ENCODE results near the gene AQP12B. TPM values are rescaled to one million over a fixed set of nuclear protein-coding genes. Genes with fewer than 3 reads are reported as not detected.
"Not testable (repeated sequence)": the region's sequence is repeated elsewhere in the genome, so short reads cannot be mapped to it uniquely, and the experiment has no call there.

Gene AQP12B
- total RNA-seq, 1 experiment from 2014 or later: not detected

DNA sequence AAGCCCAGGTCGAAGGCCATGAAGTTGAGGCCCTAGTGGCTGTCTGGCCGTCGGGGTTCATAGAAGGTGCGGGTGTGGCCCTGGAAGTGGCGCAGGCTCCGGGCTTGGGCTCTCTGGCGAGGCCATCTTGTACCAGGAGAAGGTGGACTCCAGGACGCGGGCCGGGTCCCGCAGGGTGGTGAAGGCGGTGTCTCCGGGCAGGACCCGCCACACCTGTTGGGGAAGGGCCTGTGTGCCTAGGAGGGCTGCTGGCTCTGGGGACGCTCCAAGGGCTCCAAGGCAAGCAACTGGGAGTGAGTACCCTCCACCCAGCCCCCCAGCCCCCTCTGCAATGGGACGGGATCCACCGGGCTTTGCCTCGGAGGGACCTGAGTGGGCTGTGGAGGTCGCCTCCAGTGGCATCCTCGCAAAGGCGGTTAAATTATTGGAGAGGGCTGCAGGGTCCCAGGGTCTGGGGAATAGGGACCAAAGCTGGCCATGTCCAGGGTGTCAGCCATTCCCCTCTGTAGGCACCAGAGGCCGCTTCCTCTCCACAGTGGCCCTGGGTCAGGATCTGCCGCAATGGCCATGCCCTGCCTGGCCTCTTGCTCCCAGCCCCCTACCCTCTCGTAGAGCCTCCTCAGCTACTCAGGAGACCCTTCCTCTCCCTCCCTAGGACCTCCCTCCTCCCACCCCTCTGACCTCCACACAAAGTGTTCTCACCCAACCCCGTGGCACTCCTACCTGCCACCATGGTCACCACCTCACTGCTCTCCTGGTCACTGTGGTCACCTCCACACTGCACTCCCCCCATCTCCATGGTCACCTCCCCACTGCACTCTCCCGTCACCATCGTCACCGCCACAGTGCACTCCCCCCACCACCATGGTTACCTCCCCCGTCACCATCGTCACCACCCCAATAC is 19.3 kb upstream of the AQP12B start:
- ChIA-PET CTCF (no interaction called here), POLR2A (ENCODE audit: unreplicated experiment) (no interaction called here)
- intact Hi-C loops (cut with micrococcal nuclease): no loop called here
- Histone ChIP-seq H3K4me1 (ENCODE audit: insufficient read depth, low read length) (no peaks in the 10 kb centered on the region), H3K9ac (ENCODE audit: low read length) (no peak overlapping the region), H3K4me2 (ENCODE audit: low read length) (no peak overlapping the region), H3K9me3 (ENCODE audit: low read length) (no peaks in the 10 kb centered on the region), H3K4me3 (ENCODE audit: low read length) (no peak overlapping the region), H3K27me3 (ENCODE audit: low read length) (peaks cover 38% of the 10 kb centered on the region), H4K20me1 (ENCODE audit: low read length) (no peaks in the 10 kb centered on the region), H3K36me3 (ENCODE audit: low read depth, low read length) (no peaks in the 10 kb centered on the region), H3K27ac (ENCODE audit: low read length) (no peak overlapping the region), H3K79me2 (ENCODE audit: low read length) (no peaks in the 10 kb centered on the region), H2AFZ (ENCODE audit: low read length) (no peak overlapping the region), H3F3A (ENCODE audit: low read length, unreplicated experiment) (no peaks in the 10 kb centered on the region), H3K9me2 (replicated peaks; ENCODE audit: low read length) (no peaks in the 10 kb centered on the region)
- DNase-seq (no peak), ATAC-seq (no peak)
- TF ChIP-seq, protein P1, sequence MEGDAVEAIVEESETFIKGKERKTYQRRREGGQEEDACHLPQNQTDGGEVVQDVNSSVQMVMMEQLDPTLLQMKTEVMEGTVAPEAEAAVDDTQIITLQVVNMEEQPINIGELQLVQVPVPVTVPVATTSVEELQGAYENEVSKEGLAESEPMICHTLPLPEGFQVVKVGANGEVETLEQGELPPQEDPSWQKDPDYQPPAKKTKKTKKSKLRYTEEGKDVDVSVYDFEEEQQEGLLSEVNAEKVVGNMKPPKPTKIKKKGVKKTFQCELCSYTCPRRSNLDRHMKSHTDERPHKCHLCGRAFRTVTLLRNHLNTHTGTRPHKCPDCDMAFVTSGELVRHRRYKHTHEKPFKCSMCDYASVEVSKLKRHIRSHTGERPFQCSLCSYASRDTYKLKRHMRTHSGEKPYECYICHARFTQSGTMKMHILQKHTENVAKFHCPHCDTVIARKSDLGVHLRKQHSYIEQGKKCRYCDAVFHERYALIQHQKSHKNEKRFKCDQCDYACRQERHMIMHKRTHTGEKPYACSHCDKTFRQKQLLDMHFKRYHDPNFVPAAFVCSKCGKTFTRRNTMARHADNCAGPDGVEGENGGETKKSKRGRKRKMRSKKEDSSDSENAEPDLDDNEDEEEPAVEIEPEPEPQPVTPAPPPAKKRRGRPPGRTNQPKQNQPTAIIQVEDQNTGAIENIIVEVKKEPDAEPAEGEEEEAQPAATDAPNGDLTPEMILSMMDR (conservative IDR thresholded peaks at IDR 0.05; ENCODE audit: low read depth, low read length): no peak
- no peak for TF ChIP-seq EZH2 (IDR thresholded peaks at IDR 0.05; ENCODE audit: low read length, unreplicated experiment)
- TF ChIP-seq EZH2phosphoT487 (IDR thresholded peaks at IDR 0.05; ENCODE audit: borderline replicate concordance, low read length): no peak
- no TSS peak for BruUV-seq (replicated peaks)

DNA sequence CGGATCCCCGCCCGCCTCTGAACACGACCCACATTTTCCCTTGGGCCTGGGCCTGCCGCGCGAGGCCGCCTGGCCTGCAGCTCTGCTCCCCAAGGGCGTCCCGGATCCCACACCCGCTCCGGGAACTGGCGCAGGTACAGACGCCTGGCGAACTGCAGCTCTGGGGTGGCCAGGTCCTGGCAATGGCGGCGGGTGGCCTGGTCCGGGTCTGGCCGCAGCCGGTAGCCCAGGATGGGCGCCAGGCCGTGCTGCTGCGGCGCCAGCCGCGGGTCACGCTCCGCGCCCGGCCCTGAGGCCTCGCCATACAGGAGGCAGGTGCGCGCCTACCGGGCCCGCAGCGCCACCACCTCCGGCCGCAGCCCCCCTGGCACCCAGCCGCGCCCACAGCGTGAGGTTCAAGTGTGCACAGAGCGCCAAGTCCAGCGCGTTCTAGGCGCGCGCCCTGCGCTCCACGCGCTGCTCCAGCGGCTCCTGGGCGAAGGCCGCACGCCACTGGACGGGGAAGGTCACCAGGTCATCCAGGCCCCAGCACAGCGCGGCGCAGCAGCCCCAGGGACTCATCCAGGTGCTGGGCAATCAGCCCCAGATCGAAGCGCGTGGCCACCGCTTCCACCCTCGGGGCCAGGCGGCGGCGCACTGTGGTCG is 18.5 kb upstream of the AQP12B start:
- TF ChIP-seq EZH2phosphoT487 (IDR thresholded peaks at IDR 0.05; ENCODE audit: borderline replicate concordance, low read length) (no peak), EZH2 (IDR thresholded peaks at IDR 0.05; ENCODE audit: low read length, unreplicated experiment) (no peak)
- TF ChIP-seq, protein P1 (conservative IDR thresholded peaks at IDR 0.05; ENCODE audit: low read depth, low read length): no peak
- Histone ChIP-seq H4K20me1 (ENCODE audit: low read length) (no peaks in the 10 kb centered on the region), H3K9me2 (replicated peaks; ENCODE audit: low read length) (no peaks in the 10 kb centered on the region), H3K27ac (ENCODE audit: low read length) (no peak overlapping the region), H3K79me2 (ENCODE audit: low read length) (no peaks in the 10 kb centered on the region), H3K4me2 (ENCODE audit: low read length) (no peak overlapping the region), H3F3A (ENCODE audit: low read length, unreplicated experiment) (no peaks in the 10 kb centered on the region), H2AFZ (ENCODE audit: low read length) (no peak overlapping the region), H3K36me3 (ENCODE audit: low read depth, low read length) (no peaks in the 10 kb centered on the region), H3K9ac (ENCODE audit: low read length) (no peak overlapping the region), H3K4me3 (ENCODE audit: low read length) (no peak overlapping the region), H3K27me3 (ENCODE audit: low read length) (peaks cover 30% of the 10 kb centered on the region), H3K4me1 (ENCODE audit: insufficient read depth, low read length) (no peaks in the 10 kb centered on the region), H3K9me3 (ENCODE audit: low read length) (no peaks in the 10 kb centered on the region)
- POLR2A ChIA-PET (ENCODE audit: unreplicated experiment): no interaction called here
- ATAC-seq (no peak), DNase-seq (no peak)
- CTCF ChIA-PET: no interaction called here
- no TSS peak for BruUV-seq (replicated peaks)
- intact Hi-C loops (cut with micrococcal nuclease): no loop called here

DNA sequence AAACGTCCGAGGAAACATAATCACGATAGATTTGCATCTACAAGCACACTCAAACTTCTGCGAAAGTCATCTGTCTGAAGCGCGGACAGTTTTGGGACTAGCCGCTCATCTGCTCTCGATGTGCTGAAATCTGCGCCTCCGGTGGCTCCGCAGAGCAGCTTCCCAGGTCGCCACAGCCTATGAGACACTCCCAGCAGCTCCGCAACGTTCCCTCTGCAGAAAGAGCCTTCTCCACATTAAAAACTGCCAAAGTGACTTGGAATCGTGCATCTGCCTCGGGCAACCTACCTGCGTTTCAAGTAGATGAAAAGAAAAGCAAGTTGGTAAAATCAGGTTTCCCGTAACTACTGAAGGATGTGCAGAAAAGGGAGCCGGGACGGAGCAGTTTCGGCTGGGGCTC is 17.9 kb upstream of the AQP12B start:
- intact Hi-C loops (cut with micrococcal nuclease); H2AFZ ChIP-seq (ENCODE audit: low read length); H3K4me1 ChIP-seq (ENCODE audit: insufficient read depth, low read length); H3F3A ChIP-seq (ENCODE audit: low read length, unreplicated experiment); DNase-seq; H3K9me2 ChIP-seq (replicated peaks; ENCODE audit: low read length); H3K27ac ChIP-seq (ENCODE audit: low read length); BruUV-seq (replicated peaks); H3K9me3 ChIP-seq (ENCODE audit: low read length); H3K4me3 ChIP-seq (ENCODE audit: low read length); CTCF ChIA-PET; H3K4me2 ChIP-seq (ENCODE audit: low read length); POLR2A ChIA-PET (ENCODE audit: unreplicated experiment); H3K36me3 ChIP-seq (ENCODE audit: low read depth, low read length); H3K79me2 ChIP-seq (ENCODE audit: low read length); ATAC-seq; H3K9ac ChIP-seq (ENCODE audit: low read length); H4K20me1 ChIP-seq (ENCODE audit: low read length): not testable (repeated sequence)
- H3K27me3 ChIP-seq (ENCODE audit: low read length): peaks cover 28% of the 10 kb centered on the region

DNA sequence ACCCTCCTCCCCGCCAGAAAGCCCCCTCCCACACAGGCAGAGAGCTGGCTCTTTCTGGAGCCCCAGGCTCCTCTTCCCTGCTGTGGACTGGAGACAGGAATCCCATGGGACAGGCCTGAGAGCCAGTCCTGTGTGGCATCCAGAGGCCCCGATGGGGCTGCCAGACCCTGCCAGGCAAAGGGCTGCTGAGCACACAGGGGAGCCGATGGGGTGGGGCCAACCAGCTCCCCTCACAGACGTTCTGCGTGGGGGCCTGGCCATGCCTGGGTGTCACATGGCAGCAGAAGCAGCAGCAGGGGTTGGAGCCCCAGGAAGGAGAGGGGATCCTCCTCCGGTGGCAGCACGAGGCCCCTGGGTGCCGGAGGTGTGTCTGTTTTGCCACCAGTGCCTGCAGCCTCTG is 17.1 kb upstream of the AQP12B start:
- intact Hi-C loops (cut with micrococcal nuclease); POLR2A ChIA-PET (ENCODE audit: unreplicated experiment); ATAC-seq: not testable (repeated sequence)

More for the DNA sequence above, 17.1 kb upstream of the AQP12B start:
- BruUV-seq (replicated peaks); H3K9ac ChIP-seq (ENCODE audit: low read length); H3F3A ChIP-seq (ENCODE audit: low read length, unreplicated experiment); H3K9me3 ChIP-seq (ENCODE audit: low read length); H3K4me2 ChIP-seq (ENCODE audit: low read length); H3K4me1 ChIP-seq (ENCODE audit: insufficient read depth, low read length); H2AFZ ChIP-seq (ENCODE audit: low read length); CTCF ChIA-PET; H4K20me1 ChIP-seq (ENCODE audit: low read length); H3K4me3 ChIP-seq (ENCODE audit: low read length); H3K27ac ChIP-seq (ENCODE audit: low read length); DNase-seq; H3K36me3 ChIP-seq (ENCODE audit: low read depth, low read length); H3K9me2 ChIP-seq (replicated peaks; ENCODE audit: low read length); H3K79me2 ChIP-seq (ENCODE audit: low read length): not testable (repeated sequence)
- H3K27me3 ChIP-seq (ENCODE audit: low read length): peaks cover 20% of the 10 kb centered on the region
